Muscle of leg (tissue), 11 donors: Measurements from ENCODE around the gene NLRC5. TPM values are rescaled to one million over a fixed set of nuclear protein-coding genes. Genes with fewer than 3 reads are reported as not detected.
"Not testable (repeated sequence)": the region's sequence is repeated elsewhere in the genome, so short reads cannot be mapped to it uniquely, and the experiment has no call there.

Experiments
- DNase-seq: peaks from one replicate; pipeline ENCODE4 v3.0.0; 2013
- H3K27ac ChIP-seq: one replicate; pipeline ENCODE4 v1.5.1; 2013; ENCODE audit warnings: mild to moderate bottlenecking, low read length, control low read depth
- H3K27me3 ChIP-seq: one replicate; pipeline ENCODE4 v1.6.1; 2013; ENCODE audit warnings: low read length; ENCODE audit not compliant: control insufficient read depth, insufficient read depth
- H3K36me3 ChIP-seq: one replicate; pipeline ENCODE4 v1.6.1; 2013; ENCODE audit warnings: low read length; ENCODE audit not compliant: control insufficient read depth, insufficient read depth
- H3K4me1 ChIP-seq: one replicate; pipeline ENCODE4 v1.6.1; 2013; ENCODE audit warnings: low read length; ENCODE audit not compliant: control insufficient read depth, insufficient read depth
- H3K4me3 ChIP-seq: one replicate; pipeline ENCODE4 v1.5.1; 2013; ENCODE audit warnings: low read length, control low read depth
- H3K9me3 ChIP-seq: replicated peaks from 2 replicates; pipeline ENCODE4 v1.6.1; 2013; ENCODE audit warnings: low read depth, low read length; ENCODE audit not compliant: control insufficient read depth
- WGBS: methylation state at CpG from one replicate; pipeline ENCODE4 v1.1.5; 2013; ENCODE audit warnings: missing lambda C conversion rate; ENCODE audit not compliant: insufficient coverage; 5-methylcytosine and 5-hydroxymethylcytosine counted together
- polyA plus RNA-seq, 8 donors: library from polyadenylated mRNA; unstranded; fragments of 120-200 nt; gene quantifications; one replicate each; pipeline versions ENCODE4 v1.2.1 to v1.2.3, GENCODE V29; 2013; ENCODE audit warnings: inconsistent platforms in 1 of 8, low replicate concordance in 1 of 8; ENCODE audit not compliant: insufficient read length in 8 of 8, insufficient read depth in 1 of 8
- total RNA-seq: library from RNA; stranded (reverse); fragments of 120-200 nt; gene quantifications from one replicate; pipeline ENCODE4 v1.2.4, GENCODE V29; 2013

The NLRC5 gene
- total and polyA plus RNA-seq, 9 donors: 3.2 to 5.3 (median 4.2) TPM

- H3K36me3 ChIP-seq: peaks cover 20% of the 10 kb centered on the region
- no peaks in the 10 kb centered on the region for H3K27me3 ChIP-seq
- 79% methylated on average over 6 of the region's 9 CpGs for WGBS
- H3K27ac ChIP-seq: peak overlapping the region; percentile 81
- H3K4me3 ChIP-seq: no peak overlapping the region
- no peak for DNase-seq
- H3K9me3 ChIP-seq: no peaks in the 10 kb centered on the region
- peaks cover 16% of the 10 kb centered on the region for H3K4me1 ChIP-seq
Observed at GRCh38 chr16:57060323-57061083, 71.1 kb downstream of the NLRC5 start.

GRCh38 chr16:57061084-57061905, 71.9 kb downstream of the NLRC5 start:
- no peaks in the 10 kb centered on the region for H3K27me3 ChIP-seq
- peaks cover 16% of the 10 kb centered on the region for H3K4me1 ChIP-seq
- 28% methylated on average over 9 of the region's 11 CpGs for WGBS
- peak overlapping the region; percentile 81 for H3K27ac ChIP-seq
- H3K36me3 ChIP-seq: peaks cover 15% of the 10 kb centered on the region
- no peaks in the 10 kb centered on the region for H3K9me3 ChIP-seq
- DNase-seq: peak; percentile 77
- H3K4me3 ChIP-seq: no peak overlapping the region

GRCh38 chr16:57062329-57062728, 73.0 kb downstream of the NLRC5 start:
- peak overlapping the region; percentile 81 for H3K27ac ChIP-seq
- no peaks in the 10 kb centered on the region for H3K27me3 ChIP-seq
- peaks cover 15% of the 10 kb centered on the region for H3K36me3 ChIP-seq
- H3K4me1 ChIP-seq: peaks cover 16% of the 10 kb centered on the region
- H3K9me3 ChIP-seq: no peaks in the 10 kb centered on the region
- WGBS: 11% methylated on average over 8 of the region's 8 CpGs
- DNase-seq: peak; percentile 83
- H3K4me3 ChIP-seq: no peak overlapping the region

GRCh38 chr16:57063189-57063588, 73.8 kb downstream of the NLRC5 start:
- H3K9me3 ChIP-seq, H3K4me3 ChIP-seq, DNase-seq, H3K27ac ChIP-seq, H3K27me3 ChIP-seq: not testable (repeated sequence)
- WGBS: 42% methylated on average over 2 of the region's 8 CpGs
- peaks cover 16% of the 10 kb centered on the region for H3K4me1 ChIP-seq
- H3K36me3 ChIP-seq: peaks cover 10% of the 10 kb centered on the region

GRCh38 chr16:57064995-57065394, 75.6 kb downstream of the NLRC5 start:
- Histone ChIP-seq H3K27ac (no peak overlapping the region), H3K27me3 (no peaks in the 10 kb centered on the region), H3K4me3 (no peak overlapping the region), H3K4me1 (peaks cover 16% of the 10 kb centered on the region), H3K9me3 (no peaks in the 10 kb centered on the region), H3K36me3 (peaks cover 6% of the 10 kb centered on the region)
- 100% methylated on average over 2 of the region's 5 CpGs for WGBS
- no peak for DNase-seq

GRCh38 chr16:57066625-57067024, 77.3 kb downstream of the NLRC5 start:
- peaks cover 6% of the 10 kb centered on the region for H3K4me1 ChIP-seq
- H3K27ac ChIP-seq: no peak overlapping the region
- H3K27me3 ChIP-seq: no peaks in the 10 kb centered on the region
- no peak for DNase-seq
- no peaks in the 10 kb centered on the region for H3K9me3 ChIP-seq
- no peak overlapping the region for H3K4me3 ChIP-seq
- H3K36me3 ChIP-seq: peaks cover 6% of the 10 kb centered on the region
- 75% methylated on average over 4 of the region's 4 CpGs for WGBS

- 89% methylated on average over 3 of the region's 3 CpGs for WGBS
- H3K27ac ChIP-seq: no peak overlapping the region
- H3K27me3 ChIP-seq: no peaks in the 10 kb centered on the region
- H3K4me1 ChIP-seq: peaks cover 8% of the 10 kb centered on the region
- DNase-seq: no peak
- H3K9me3 ChIP-seq: no peaks in the 10 kb centered on the region
- H3K36me3 ChIP-seq: peaks cover 7% of the 10 kb centered on the region
- H3K4me3 ChIP-seq: no peak overlapping the region
Observed at GRCh38 chr16:57067347-57067746, 78.0 kb downstream of the NLRC5 start.

GRCh38 chr16:57069053-57069452, 79.7 kb downstream of the NLRC5 start:
- H3K4me3 ChIP-seq: no peak overlapping the region
- H3K9me3 ChIP-seq: no peaks in the 10 kb centered on the region
- H3K36me3 ChIP-seq: peaks cover 6% of the 10 kb centered on the region
- peaks cover 15% of the 10 kb centered on the region for H3K4me1 ChIP-seq
- no peak for DNase-seq
- no peaks in the 10 kb centered on the region for H3K27me3 ChIP-seq
- no peak overlapping the region for H3K27ac ChIP-seq
- WGBS: 100% methylated on average over 2 of the region's 7 CpGs

GRCh38 chr16:57069635-57070370, 80.4 kb downstream of the NLRC5 start:
- WGBS: 58% methylated on average over 4 of the region's 8 CpGs

GRCh38 chr16:57070424-57070823, 81.1 kb downstream of the NLRC5 start:
- no peak for DNase-seq
- Histone ChIP-seq H3K27me3 (no peaks in the 10 kb centered on the region), H3K36me3 (peaks cover 8% of the 10 kb centered on the region), H3K27ac (no peak overlapping the region), H3K4me3 (no peak overlapping the region), H3K9me3 (no peaks in the 10 kb centered on the region), H3K4me1 (peaks cover 15% of the 10 kb centered on the region)
- WGBS: 100% methylated on average over 2 of the region's 2 CpGs

More at GRCh38 chr16:57069635-57070370, 80.4 kb downstream of the NLRC5 start:
- Histone ChIP-seq H3K4me3 (no peak overlapping the region), H3K9me3 (no peaks in the 10 kb centered on the region), H3K4me1 (peaks cover 15% of the 10 kb centered on the region), H3K36me3 (peaks cover 8% of the 10 kb centered on the region), H3K27me3 (no peaks in the 10 kb centered on the region), H3K27ac (no peak overlapping the region)
- no peak for DNase-seq
